B cell (primary cell): Measurements from ENCODE around the gene STRADA.

Experiments used
- EZH2 ChIP-seq: IDR thresholded peaks from 2 replicates; pipeline ENCODE4 v1.6.1; 2012; ENCODE audit warnings: borderline replicate concordance, low read depth, mild to moderate bottlenecking, moderate library complexity, low read length; ENCODE audit not compliant: insufficient read depth, poor library complexity, severe bottlenecking
- TF ChIP-seq, protein P1 (sequence below): fragments of 200-600 bp; IDR thresholded peaks from one replicate; pipeline ENCODE4 v1.8.0; 2022; ENCODE audit warnings: antibody characterized with exemption, mild to moderate bottlenecking

DNA sequence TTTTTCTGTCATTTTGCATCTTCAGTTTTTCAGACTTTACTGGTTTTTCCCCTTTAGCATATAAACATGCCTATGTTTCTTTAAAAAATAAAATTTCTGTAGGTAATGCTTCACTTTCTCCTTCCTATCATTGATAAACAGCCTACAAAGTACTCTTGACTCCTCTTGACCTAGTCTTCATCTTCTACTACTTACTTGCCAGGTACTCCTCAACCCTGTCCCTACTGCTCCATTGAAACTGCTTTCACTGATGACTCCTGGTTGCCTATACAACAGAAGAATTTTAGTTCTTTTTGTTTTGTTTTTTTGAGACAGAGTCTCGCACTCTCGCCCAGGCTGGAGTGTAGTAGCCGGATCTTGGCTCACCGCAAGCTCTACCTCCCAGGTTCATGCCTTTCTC, 39.3 kb upstream of the STRADA start:
- no peak for TF ChIP-seq EZH2
- TF ChIP-seq, protein P1, sequence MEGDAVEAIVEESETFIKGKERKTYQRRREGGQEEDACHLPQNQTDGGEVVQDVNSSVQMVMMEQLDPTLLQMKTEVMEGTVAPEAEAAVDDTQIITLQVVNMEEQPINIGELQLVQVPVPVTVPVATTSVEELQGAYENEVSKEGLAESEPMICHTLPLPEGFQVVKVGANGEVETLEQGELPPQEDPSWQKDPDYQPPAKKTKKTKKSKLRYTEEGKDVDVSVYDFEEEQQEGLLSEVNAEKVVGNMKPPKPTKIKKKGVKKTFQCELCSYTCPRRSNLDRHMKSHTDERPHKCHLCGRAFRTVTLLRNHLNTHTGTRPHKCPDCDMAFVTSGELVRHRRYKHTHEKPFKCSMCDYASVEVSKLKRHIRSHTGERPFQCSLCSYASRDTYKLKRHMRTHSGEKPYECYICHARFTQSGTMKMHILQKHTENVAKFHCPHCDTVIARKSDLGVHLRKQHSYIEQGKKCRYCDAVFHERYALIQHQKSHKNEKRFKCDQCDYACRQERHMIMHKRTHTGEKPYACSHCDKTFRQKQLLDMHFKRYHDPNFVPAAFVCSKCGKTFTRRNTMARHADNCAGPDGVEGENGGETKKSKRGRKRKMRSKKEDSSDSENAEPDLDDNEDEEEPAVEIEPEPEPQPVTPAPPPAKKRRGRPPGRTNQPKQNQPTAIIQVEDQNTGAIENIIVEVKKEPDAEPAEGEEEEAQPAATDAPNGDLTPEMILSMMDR, result no peak
